Colon (tissue), 2 donors: ENCODE data around the gene MPG.

Source experiments
- FAIRE-seq: peaks from 2 replicates; lab custom pipeline; 2012; peaks lifted over from hg19 to GRCh38; lab: Jason Lieb, UNC
- donor health status: control.
- donor health status: control.

MPG gene

DNA sequence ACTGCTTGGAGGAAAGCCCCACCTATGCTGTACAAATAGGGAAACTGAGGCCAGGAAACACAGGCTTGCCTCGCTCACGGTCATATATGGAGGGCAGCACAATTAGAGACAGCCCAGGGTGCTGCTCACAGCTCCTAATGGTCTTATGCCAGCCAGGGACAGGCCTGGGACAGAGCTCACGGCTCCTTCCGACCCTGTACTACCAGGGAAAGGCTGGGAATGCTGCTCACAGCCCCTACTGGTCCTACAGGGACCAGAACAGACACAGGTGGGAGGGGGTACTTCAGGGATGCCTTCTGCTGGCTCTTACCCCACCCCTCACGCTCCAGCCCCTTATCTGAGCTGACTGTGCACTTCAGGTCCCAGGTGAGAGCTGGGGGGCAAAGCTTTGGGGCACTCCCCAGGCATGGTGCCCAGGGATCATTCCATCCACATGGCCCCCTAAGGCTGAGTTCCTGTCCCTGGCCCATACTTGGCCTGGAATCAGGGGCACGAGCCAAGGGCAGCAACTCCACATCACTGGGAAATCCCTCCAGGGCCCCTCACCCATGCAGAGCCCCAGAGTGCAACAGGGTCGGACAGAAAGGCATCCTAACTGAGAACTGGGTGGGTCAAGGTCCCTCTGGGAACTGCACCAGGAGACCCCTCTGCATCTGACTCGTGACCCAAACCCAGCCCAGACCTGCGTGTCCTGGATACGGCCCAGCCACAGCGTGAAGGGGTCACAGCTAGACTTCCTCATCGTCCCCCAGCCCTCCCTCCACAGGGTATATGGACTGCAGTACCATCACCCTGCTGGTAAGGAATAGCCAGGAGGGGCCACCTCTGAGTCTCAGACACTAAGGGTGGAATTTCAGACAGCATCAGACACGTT lies 11.5 kb upstream of the MPG start:
- FAIRE-seq: no peak

DNA sequence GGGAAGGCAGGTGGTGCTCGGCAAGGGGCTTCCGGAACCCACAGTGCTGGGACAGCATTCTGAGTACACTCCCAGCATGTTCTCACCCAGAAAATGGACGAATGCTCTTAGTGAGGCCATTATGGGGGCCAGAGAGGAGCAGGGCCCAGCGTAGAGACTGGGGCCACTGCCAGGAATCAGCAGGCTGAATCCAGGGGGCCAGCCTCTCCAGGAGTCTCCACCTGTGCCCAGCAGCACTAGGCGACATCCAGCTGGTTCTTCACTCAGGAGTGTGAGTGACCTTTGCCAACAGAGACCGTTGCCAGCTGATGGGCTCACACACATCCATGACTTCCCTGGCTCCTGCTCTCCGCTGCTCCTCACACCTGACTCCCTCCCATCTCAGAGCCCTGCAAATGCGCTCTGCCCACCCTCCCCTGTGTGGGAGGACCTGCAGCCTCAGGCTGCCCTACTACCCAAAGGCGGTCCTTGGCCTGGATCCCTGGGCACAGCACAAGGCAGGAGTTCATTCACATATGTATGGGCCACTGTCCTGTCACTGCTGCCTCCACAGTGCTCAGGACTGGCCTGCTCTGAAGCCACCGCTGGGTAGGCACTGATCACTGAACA lies 10.7 kb upstream of the MPG start:
- no peak for FAIRE-seq

GRCh38 chr16:67884-68789 lies 9.9 kb upstream of the MPG start:
- FAIRE-seq: no peak

DNA sequence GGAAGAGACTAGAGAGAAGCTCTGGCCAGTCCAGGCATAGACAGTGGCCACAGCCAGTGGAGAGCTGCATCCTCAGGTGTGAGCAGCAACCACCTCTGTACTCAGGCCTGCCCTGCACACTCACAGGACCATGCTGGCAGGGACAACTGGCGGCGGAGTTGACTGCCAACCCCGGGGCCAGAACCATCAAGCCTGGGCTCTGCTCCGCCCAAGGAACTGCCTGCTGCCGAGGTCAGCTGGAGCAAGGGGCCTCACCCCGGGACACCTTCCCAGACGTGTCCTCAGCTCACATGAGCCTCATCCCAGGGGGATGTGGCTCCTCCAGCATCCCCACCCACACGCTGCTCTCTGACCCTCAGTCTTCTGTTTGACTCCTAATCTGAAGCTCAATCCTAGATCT lies 8.8 kb upstream of the MPG start:
- FAIRE-seq: no peak

GRCh38 chr16:71210-71539 lies 6.8 kb upstream of the MPG start:
- no peak for FAIRE-seq

GRCh38 chr16:71540-72401 lies 6.3 kb upstream of the MPG start:
- FAIRE-seq: no peak

DNA sequence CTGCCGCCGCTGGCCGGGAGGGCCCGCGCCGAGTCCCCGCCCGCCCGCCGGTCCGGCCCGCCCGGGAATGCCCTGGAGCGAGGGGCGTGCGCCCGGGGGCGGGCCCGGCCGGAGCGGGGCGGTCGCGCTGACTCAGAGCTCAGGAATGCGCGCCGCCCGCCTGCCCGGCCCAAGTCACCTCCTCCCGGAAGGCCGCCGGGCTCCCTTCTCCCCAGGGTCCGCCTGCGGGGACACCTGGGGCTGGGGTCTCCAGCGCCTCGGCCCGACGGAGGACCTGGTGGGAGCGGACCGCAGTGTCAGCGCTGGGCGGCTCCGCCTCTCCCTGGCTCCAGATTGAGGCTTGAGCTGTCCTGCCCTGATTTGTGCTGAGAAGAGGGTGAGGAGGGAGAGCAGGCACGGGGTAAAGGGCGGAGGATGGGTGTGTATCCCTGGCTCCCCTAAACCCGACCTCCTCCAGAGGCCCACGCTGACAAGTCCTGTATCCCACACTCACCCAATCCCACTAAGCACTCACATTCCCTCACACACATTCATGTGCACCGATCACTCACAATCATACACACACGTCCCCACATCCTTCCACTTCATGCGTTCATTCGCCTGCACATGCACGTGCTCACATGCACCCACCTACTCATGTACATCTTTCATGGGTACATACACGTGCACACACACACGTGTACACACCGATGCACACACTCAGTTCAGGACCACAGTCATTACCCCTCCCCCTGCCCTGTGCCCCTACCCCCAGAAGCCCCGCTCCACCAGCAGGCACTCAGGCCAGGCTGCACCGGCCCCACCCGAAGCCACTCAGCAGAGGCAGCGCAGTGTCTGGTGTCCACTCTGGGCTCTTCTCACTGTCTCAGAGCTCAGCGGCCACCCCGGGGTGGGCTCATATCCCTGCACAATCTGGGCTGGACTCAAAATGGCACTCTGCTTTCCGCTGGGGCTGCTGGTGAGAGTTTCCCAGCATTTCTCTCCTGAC lies 5.2 kb upstream of the MPG start, which contains the start of gene RHBDF1:
Gene RHBDF1 (minus strand): TSS at position 71 of the 988 bp plus-strand sequence. CDS start 7,616 bp downstream, outside the sequence.
- no peak for FAIRE-seq

- no peak for FAIRE-seq
Observed at GRCh38 chr16:74051-74746, 3.8 kb upstream of the MPG start.

- no peak for FAIRE-seq
Observed at GRCh38 chr16:74747-75334, 3.2 kb upstream of the MPG start.

DNA sequence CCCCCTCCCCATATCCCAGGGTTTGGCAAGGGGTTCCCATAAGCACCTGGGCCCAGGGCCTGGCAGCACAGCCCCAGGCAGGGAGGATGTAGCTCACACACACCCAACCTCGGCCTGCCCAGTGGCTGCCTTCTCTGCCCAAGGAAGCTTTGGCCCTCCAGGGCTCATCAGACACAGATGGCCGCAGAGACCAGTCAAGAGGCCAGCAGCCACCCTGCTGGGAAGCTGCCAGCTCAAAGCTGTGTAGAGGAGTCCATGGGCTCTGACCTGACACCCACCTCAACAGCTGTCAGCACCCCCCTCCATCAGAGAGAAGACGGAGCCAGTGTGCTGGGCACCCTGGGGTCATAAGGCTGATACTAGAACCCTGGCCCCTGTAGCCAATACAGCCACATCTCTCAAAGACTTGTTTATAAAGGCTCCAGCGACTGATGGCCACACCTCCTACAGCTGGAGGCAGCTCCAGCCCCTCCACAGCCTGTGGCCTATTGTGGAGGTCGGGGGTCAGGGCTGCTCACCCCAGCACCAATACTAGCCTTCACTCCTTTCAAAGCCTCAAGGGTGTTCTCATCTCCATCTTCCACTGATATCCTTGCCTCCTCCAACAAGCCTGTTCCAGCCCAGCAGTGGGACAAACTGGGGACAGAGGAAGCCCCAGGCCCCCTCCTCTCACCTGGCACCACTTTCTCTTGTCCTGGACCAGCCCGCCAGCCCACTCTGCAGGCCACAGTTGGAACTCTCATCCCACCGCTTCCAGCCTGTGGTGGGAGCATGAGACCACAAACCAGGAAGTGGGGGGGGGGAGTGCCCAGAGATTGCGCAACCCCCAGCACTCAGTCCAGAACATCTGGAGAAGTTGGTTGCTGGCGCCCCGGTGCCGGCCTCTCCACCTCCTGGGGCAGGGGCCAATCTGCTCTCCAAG lies 2.2 kb upstream of the MPG start:
- FAIRE-seq: no peak

DNA sequence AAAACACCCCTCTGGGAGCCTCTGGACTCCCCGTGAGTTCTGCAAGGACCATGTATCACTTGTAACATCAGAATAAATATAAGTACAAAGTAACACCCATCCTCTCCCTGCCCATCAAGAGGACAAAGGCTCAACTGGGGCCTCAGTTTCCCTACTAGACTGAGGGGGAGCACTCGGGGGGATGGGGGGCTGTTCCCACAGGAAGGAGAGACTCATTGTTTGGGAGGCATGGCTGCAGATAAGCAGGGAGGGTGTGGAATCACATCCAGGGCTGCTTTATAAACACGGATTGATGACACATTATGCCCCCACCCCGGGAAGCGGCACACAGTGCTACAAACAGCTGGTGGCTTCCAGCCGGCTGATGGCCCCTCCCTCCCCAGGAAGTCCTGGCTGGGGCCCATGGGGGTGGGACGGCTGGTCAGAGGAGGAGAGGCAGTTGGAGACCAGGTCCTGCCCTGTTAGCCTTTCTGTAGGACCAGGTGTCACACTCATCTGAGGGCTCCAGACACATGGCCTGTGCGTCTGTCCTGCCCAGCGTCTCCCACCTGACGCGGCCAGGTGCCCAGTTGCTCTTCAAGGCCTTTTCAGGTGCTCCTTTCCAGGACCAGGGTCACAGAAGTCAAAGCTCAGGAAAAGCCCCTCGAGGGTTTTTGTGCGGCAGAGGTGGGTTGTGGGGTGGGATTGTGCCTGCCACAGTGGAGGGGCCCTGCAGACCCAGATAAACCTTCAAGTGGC lies 1.3 kb upstream of the MPG start:
- no peak for FAIRE-seq

DNA sequence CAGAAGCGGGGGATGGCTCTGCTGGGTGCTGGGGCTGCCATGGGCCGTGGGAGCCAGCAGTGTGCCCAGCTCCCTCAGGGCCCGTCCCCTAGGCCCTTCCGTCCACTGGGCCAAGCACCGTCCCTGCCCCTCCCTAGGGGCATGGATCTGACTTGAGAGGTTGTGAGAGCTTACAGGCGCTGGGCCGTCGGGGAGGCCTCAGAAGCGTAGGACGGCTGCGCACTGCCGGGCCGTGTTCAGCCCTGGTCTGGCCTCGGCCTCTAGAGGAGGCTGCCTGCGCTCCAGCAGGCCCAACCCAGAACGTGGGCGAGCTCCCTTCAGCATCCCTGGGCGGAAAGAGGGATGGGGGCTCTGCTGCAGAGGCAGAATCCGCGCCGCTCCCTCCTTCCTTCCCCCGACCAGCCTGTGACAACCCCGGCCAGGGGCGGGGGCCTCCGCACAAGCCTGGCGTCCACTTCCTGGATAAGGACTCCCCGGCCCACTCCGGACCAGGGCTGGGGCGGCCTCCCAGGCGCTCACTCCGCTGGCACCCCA lies 685 bp upstream of the MPG start:
- no peak for FAIRE-seq

GRCh38 chr16:78444-79150 lies 572 bp downstream of the MPG start:
- FAIRE-seq: no peak

GRCh38 chr16:79151-80054 lies 1.4 kb downstream of the MPG start:
- FAIRE-seq: no peak

DNA sequence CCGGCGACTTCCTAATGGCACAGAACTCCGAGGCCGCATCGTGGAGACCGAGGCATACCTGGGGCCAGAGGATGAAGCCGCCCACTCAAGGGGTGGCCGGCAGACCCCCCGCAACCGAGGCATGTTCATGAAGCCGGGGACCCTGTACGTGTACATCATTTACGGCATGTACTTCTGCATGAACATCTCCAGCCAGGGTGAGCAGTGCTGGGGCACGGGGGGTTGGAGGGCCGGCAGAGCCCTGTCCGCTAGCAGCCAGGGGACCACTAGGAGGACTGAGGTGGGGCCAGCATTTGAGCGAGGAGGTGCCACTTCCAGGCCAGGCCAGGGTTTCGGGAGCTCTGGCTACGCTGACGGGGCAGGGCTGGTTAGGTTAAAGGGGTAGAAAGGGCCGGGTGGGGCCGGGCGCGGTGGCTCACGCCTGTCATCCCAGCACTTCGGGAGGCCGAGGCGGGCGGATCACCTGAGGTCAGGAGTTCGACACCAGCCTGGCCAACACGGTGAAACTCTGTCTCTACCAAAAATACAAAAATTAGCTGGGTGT lies 5.1 kb downstream of the MPG start:
- FAIRE-seq: no peak
